Activated B cell treated with CpG ODN at 0.5 μM for 24 hours (primary cell): ENCODE data around the gene COQ5. TPM values are rescaled to one million over a fixed set of nuclear protein-coding genes. Genes with fewer than 3 reads are reported as not detected.

Source experiments
- ATAC-seq: fragments of 200-7000 bp; cut with Tn5 transposase; one replicate; pipeline ENCODE4 v1.10.0; 2021; ENCODE audit warnings: low read depth, mild to moderate bottlenecking, moderate library complexity
- CTCF ChIA-PET: fragments of 350-600 bp; sonication (Branson Sonifier 250); formaldehyde crosslinking; loops from one replicate; lab custom pipeline; 2021; ENCODE audit warnings: antibody characterized with exemption; lab: Charles Lee
- POLR2A ChIA-PET: fragments of 350-600 bp; sonication (Branson Sonifier 250); formaldehyde crosslinking; loops from one replicate; lab custom pipeline; 2021; ENCODE audit warnings: antibody characterized with exemption; lab: Charles Lee
- DNase-seq: peaks from one replicate; pipeline ENCODE4 v3.0.0; 2022
- H3K27ac Mint-ChIP-seq: one replicate; pipeline ENCODE4 v1.8.0; 2020; ENCODE audit warnings: mixed read lengths
- H3K27me3 Mint-ChIP-seq: one replicate; pipeline ENCODE4 v1.8.0; 2021; ENCODE audit warnings: mixed read lengths
- H3K36me3 Mint-ChIP-seq: one replicate; pipeline ENCODE4 v1.8.0; 2021; ENCODE audit warnings: low read depth, mixed read lengths
- H3K4me1 Mint-ChIP-seq: one replicate; pipeline ENCODE4 v1.8.0; 2021; ENCODE audit warnings: mixed read lengths
- H3K4me3 Mint-ChIP-seq: one replicate; pipeline ENCODE4 v1.8.0; 2020; ENCODE audit warnings: mild to moderate bottlenecking, mixed read lengths
- H3K9me3 Mint-ChIP-seq: one replicate; pipeline ENCODE4 v1.8.0; 2020; ENCODE audit warnings: mixed read lengths
- CTCF ChIP-seq: fragments of 200-600 bp; IDR thresholded peaks from one replicate; pipeline ENCODE4 v1.8.0; 2022; ENCODE audit warnings: antibody characterized with exemption, mild to moderate bottlenecking
- intact Hi-C: fragments of 100-400 bp; cut with micrococcal nuclease; formaldehyde crosslinking; loops from one replicate; pipeline ENCODE4 v1.15.1; 2024
- total RNA-seq: library from RNA; stranded (reverse); gene quantifications from 2 replicates; pipeline ENCODE4 v1.2.3, GENCODE V29; 2022

COQ5 gene
- total RNA-seq, 1 donor from 2014 or later, result 29.5 TPM

DNA sequence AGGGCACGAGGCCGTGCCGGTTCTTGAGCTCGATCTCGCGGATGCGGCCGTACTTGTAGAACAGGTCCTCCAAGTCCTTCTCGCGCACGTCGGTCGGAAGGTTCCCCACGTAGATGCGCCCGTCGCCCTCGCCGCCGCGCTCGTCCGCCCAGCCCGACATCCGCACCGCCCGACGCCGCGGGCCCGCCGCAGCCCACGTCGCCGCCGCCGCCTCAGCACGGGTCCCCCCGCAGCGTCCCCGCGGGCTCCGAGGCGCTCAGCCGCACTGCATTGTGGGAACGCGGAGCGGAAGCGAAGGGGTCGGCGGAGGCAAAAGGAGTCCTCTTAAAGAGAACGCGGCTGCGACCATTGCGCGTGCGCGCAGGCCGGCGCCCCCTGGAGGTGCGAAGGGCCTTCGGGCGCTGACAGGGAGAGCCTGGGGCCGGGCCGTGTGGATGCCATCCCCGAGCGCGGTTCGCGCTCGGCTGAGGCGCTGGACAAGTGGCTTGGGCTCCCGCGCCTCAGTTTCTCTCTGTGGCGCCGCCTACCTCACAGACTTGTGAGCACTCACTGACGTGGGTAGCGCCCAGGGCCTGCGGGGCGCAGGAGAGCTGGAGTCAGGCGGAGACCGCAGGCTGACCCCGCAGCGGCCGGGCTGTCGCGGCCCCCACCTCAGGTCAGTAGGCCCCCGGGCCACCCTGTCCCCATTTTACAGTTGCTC, 59.4 kb downstream of the COQ5 start, which contains the start of gene SRSF9:
Gene SRSF9 (minus strand): TSS at position 299 of the 700 bp plus-strand sequence. CDS start 139 bp downstream, at position 160.
- no peak for TF ChIP-seq CTCF
- no peaks in the 10 kb centered on the region for H3K9me3 Mint-ChIP-seq
- CTCF ChIA-PET, result interaction anchor here (0.9 to 2.7 kb wide), 6 partner anchors 11 to 66 kb away, joined by 3 to 16 read pairs (median 6); partner anchors contain the start of genes COX6A1 and DYNLL1
- H3K36me3 Mint-ChIP-seq, result peaks cover 28% of the 10 kb centered on the region
- POLR2A ChIA-PET, result interaction anchor here (0.5 to 3.5 kb wide), 21 partner anchors 11 to 357 kb away, joined by 3 to 54 read pairs (median 5); partner anchors contain the start of genes ACADS, COQ5, COX6A1 and DYNLL1
- peak within 1 kb of the TSS; percentile 86 for H3K27ac Mint-ChIP-seq
- H3K4me3 Mint-ChIP-seq, result peak within 1 kb of the TSS; percentile 90
- DNase-seq (peak; percentile 99), ATAC-seq (peak; percentile 88)
- no peaks in the 10 kb centered on the region for H3K27me3 Mint-ChIP-seq
- intact Hi-C loops, result loop anchor here (1.0 to 2.0 kb wide), 6 partner anchors 15 to 112 kb away; partner anchors contain the start of genes GATC, POP5, RNF10 and TRIAP1
- peaks cover 33% of the 10 kb centered on the region for H3K4me1 Mint-ChIP-seq

GRCh38 chr12:120468821-120469449, 60.0 kb downstream of the COQ5 start:
- DNase-seq, result no peak
- peak overlapping the region; percentile 86 for H3K27ac Mint-ChIP-seq
- peak overlapping the region; percentile 90 for H3K4me3 Mint-ChIP-seq
- H3K27me3 Mint-ChIP-seq, result no peaks in the 10 kb centered on the region
- peak; percentile 66 for ATAC-seq
- peaks cover 34% of the 10 kb centered on the region for H3K36me3 Mint-ChIP-seq
- intact Hi-C loops, result loop anchor here (1.0 to 2.0 kb wide), 6 partner anchors 14 to 112 kb away; partner anchors contain the start of genes GATC, POP5, RNF10 and TRIAP1
- H3K4me1 Mint-ChIP-seq, result peaks cover 33% of the 10 kb centered on the region
- ChIA-PET CTCF (interaction anchor here (1.2 to 2.7 kb wide), 6 partner anchors 10 to 63 kb away, joined by 4 to 16 read pairs (median 6); partner anchors contain the start of genes COX6A1 and DYNLL1), POLR2A (interaction anchor here (0.6 to 3.5 kb wide), 23 partner anchors 10 to 1322 kb away, joined by 3 to 54 read pairs (median 5); partner anchors contain the start of genes ACADS, COQ5, COX6A1 and DYNLL1)
- no peaks in the 10 kb centered on the region for H3K9me3 Mint-ChIP-seq
- no peak for TF ChIP-seq CTCF

DNA sequence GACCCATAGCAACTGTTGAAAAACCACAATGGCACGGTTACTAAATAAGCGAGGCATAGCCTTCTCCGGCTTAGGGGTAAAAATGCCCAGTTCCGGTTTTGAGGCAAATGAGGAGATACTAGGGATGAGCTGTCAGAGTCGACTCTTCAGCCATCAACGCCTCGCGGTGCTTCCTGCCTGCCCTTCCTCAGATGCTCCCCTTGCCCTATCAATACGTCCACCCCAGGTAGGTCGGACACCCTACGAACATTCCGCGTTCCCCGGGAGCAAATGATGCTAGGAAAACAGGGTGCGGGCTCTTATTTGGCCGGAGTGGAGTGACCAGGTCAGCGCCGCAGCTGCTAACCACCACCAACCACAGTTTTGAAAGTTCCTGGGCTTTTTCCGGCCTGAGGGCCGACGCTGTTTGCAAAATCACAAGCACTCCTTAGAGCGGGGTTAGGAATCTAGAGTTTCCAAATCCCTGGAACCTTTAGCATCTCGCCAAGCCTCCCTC, 60.6 kb downstream of the COQ5 start:
- intact Hi-C loops, result loop anchor here (2.0 kb wide), 2 partner anchors 14 to 22 kb away; partner anchors contain the start of genes GATC and TRIAP1
- peaks cover 33% of the 10 kb centered on the region for H3K4me1 Mint-ChIP-seq
- DNase-seq, result peak; percentile 21

DNA sequence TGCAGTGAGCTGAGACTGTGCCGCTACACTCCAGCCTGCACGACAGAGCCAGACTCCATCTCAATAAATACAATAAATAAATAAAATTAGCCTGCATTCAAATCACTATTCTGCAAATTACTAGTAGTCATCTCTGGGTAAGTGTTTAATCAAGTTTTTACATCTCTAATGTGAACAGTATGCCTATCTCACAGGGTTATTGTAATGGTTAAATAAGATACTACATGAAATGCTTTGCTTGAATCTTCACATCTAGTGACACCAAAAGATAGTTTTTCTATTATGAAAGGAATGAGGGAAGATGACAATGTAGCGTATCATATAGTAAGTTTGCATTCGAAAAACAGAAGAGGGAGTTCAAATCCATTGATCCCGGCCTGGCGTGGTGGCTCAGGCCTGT, 61.5 kb downstream of the COQ5 start:
- no peak overlapping the region for H3K27ac Mint-ChIP-seq
- ATAC-seq (no peak), DNase-seq (no peak)
- intact Hi-C loops, result no loop called here
- H3K36me3 Mint-ChIP-seq, result peaks cover 49% of the 10 kb centered on the region
- no peaks in the 10 kb centered on the region for H3K27me3 Mint-ChIP-seq
- H3K4me3 Mint-ChIP-seq, result peak overlapping the region; percentile 90
- ChIA-PET POLR2A (interaction anchor here (0.5 to 3.5 kb wide), 6 partner anchors 20 to 267 kb away, joined by 3 to 54 read pairs (median 9); partner anchors contain the start of genes DYNLL1, POP5, RNU4-1 and RNU4-2), CTCF (interaction anchor here (1.0 to 2.1 kb wide), 5 partner anchors 14 to 239 kb away, joined by 4 to 6 read pairs (median 4); no protein-coding TSS in a partner anchor)
- peaks cover 33% of the 10 kb centered on the region for H3K4me1 Mint-ChIP-seq
- H3K9me3 Mint-ChIP-seq, result no peaks in the 10 kb centered on the region
- TF ChIP-seq CTCF, result no peak

More for the DNA sequence above, 60.6 kb downstream of the COQ5 start:
- ChIA-PET POLR2A (interaction anchor here (0.5 to 3.5 kb wide), 17 partner anchors 10 to 1323 kb away, joined by 3 to 54 read pairs (median 7); partner anchors contain the start of genes COQ5, COX6A1, DYNLL1 and POP5), CTCF (interaction anchor here (1.0 to 2.7 kb wide), 6 partner anchors 9 to 240 kb away, joined by 4 to 16 read pairs (median 6); partner anchors contain the start of genes COX6A1 and DYNLL1)
- Mint-ChIP-seq H3K4me3 (peak overlapping the region; percentile 90), H3K27me3 (no peaks in the 10 kb centered on the region), H3K9me3 (no peaks in the 10 kb centered on the region), H3K27ac (peak overlapping the region; percentile 86), H3K36me3 (peaks cover 40% of the 10 kb centered on the region)
- no peak for TF ChIP-seq CTCF
- no peak for ATAC-seq
